AG20443 (cell line): Measurements from ENCODE around the gene ZNRF2.

Source experiments
- DNase-seq: peaks from one replicate; pipeline ENCODE4 v3.0.0; 2012; ENCODE audit warnings: low spot score, mixed read lengths

The ZNRF2 gene

GRCh38 chr7:30412782-30413504 lies 128.5 kb downstream of the ZNRF2 start:
- peak; percentile 89 for DNase-seq

- DNase-seq, result no peak
Observed at GRCh38 chr7:30413864-30414263, 129.5 kb downstream of the ZNRF2 start.
